A549 treated with AZD9567 at 1 μM for 4 hours (cell line): ENCODE results near the gene TMC8. TPM values are rescaled to one million over a fixed set of nuclear protein-coding genes. Genes with fewer than 3 reads are reported as not detected.

Experiments used
- total RNA-seq: library from RNA; stranded (reverse); fragments of 200-300 nt; extraction: Qiagen RNA extraction; gene quantifications from 5 replicates; pipeline ENCODE4 v1.2.3, GENCODE V29; 2022; ENCODE audit not compliant: insufficient read depth

TMC8 gene
- total RNA-seq = 0.17 to 0.29 TPM (median 0.26 TPM) in 4 of 5 replicates, not detected in the other

GRCh38 chr17:78130437-78131101, at the start of gene TMC8:
TMC8 (plus strand) TSS chr17:78130771; CDS start chr17:78131589, 818 bp downstream.

GRCh38 chr17:78128551-78129350, 1.8 kb upstream of the TMC8 start, which contains the start of gene TMC6:
TMC6 (minus strand) TSS chr17:78128755; CDS start chr17:78126832, 1,923 bp downstream.

GRCh38 chr17:78168242-78168902, 37.8 kb downstream of the TMC8 start, which contains the start of gene SYNGR2:
SYNGR2 (plus strand) TSS chr17:78168581; CDS start chr17:78168617, 36 bp downstream.

GRCh38 chr17:78186692-78187595, 56.4 kb downstream of the TMC8 start, which contains the start of the genes AFMID and TK1:
AFMID (plus strand) TSS chr17:78187362; CDS start chr17:78187371, 9 bp downstream.
TK1 (minus strand) TSS chr17:78187052; CDS start chr17:78186994, 58 bp downstream.

Other genes with a start within 250 kb of the TMC8 start
- gene TNRC6C, start 172.1 kb upstream of the TMC8 start, total RNA-seq = 1.8 to 4.9 TPM (median 2.4 TPM) in 5 replicates
- gene TMC6, start 2.0 kb upstream of the TMC8 start, total RNA-seq = 7.9 to 15.2 TPM (median 13.4 TPM) in 5 replicates
- not detected in 5 replicates for gene C17orf99, start 15.6 kb downstream of the TMC8 start, total RNA-seq
- gene SYNGR2, start 37.8 kb downstream of the TMC8 start, total RNA-seq = 144 to 216 TPM (median 195 TPM) in 5 replicates
- 226 to 260 TPM (median 247 TPM) in 5 replicates for gene TK1, start 56.3 kb downstream of the TMC8 start, total RNA-seq
- 36.7 to 69.3 TPM (median 40.6 TPM) in 5 replicates for gene AFMID, start 56.6 kb downstream of the TMC8 start, total RNA-seq
- 93.9 to 145 TPM (median 99.0 TPM) in 5 replicates for gene BIRC5, start 83.5 kb downstream of the TMC8 start, total RNA-seq
- gene TMEM235, start 100.9 kb downstream of the TMC8 start, total RNA-seq = not detected in 5 replicates
- gene SOCS3, start 229.3 kb downstream of the TMC8 start, total RNA-seq = 19.8 to 42.2 TPM (median 35.0 TPM) in 5 replicates
- 19.5 to 27.8 TPM (median 24.5 TPM) in 5 replicates for gene PGS1, start 247.9 kb downstream of the TMC8 start, total RNA-seq